Skin epidermis (tissue), 12 donors: ENCODE results near the gene PATJ.
"Not testable (repeated sequence)": the region's sequence is repeated elsewhere in the genome, so short reads cannot be mapped to it uniquely, and the experiment has no call there.

Experiments
- H3K27ac ChIP-seq, 21 experiments: fragments of 200-600 bp; sonication (generic) in 11 of 21; one replicate each; pipeline ENCODE4 v1.5.0; 2020; ENCODE audit warnings: mild to moderate bottlenecking in 3 of 21, inconsistent platforms in 2 of 21, moderate library complexity in 2 of 21
- H3K4me3 ChIP-seq, 7 experiments: fragments of 200-600 bp; sonication (generic) in 2 of 7; one replicate each; pipeline ENCODE4 v1.5.0; 2020; ENCODE audit warnings: inconsistent platforms in 2 of 7, mild to moderate bottlenecking in 2 of 7, moderate library complexity in 1 of 7

The PATJ gene, protein sequence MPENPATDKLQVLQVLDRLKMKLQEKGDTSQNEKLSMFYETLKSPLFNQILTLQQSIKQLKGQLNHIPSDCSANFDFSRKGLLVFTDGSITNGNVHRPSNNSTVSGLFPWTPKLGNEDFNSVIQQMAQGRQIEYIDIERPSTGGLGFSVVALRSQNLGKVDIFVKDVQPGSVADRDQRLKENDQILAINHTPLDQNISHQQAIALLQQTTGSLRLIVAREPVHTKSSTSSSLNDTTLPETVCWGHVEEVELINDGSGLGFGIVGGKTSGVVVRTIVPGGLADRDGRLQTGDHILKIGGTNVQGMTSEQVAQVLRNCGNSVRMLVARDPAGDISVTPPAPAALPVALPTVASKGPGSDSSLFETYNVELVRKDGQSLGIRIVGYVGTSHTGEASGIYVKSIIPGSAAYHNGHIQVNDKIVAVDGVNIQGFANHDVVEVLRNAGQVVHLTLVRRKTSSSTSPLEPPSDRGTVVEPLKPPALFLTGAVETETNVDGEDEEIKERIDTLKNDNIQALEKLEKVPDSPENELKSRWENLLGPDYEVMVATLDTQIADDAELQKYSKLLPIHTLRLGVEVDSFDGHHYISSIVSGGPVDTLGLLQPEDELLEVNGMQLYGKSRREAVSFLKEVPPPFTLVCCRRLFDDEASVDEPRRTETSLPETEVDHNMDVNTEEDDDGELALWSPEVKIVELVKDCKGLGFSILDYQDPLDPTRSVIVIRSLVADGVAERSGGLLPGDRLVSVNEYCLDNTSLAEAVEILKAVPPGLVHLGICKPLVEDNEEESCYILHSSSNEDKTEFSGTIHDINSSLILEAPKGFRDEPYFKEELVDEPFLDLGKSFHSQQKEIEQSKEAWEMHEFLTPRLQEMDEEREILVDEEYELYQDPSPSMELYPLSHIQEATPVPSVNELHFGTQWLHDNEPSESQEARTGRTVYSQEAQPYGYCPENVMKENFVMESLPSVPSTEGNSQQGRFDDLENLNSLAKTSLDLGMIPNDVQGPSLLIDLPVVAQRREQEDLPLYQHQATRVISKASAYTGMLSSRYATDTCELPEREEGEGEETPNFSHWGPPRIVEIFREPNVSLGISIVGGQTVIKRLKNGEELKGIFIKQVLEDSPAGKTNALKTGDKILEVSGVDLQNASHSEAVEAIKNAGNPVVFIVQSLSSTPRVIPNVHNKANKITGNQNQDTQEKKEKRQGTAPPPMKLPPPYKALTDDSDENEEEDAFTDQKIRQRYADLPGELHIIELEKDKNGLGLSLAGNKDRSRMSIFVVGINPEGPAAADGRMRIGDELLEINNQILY (N-terminal part only)

DNA sequence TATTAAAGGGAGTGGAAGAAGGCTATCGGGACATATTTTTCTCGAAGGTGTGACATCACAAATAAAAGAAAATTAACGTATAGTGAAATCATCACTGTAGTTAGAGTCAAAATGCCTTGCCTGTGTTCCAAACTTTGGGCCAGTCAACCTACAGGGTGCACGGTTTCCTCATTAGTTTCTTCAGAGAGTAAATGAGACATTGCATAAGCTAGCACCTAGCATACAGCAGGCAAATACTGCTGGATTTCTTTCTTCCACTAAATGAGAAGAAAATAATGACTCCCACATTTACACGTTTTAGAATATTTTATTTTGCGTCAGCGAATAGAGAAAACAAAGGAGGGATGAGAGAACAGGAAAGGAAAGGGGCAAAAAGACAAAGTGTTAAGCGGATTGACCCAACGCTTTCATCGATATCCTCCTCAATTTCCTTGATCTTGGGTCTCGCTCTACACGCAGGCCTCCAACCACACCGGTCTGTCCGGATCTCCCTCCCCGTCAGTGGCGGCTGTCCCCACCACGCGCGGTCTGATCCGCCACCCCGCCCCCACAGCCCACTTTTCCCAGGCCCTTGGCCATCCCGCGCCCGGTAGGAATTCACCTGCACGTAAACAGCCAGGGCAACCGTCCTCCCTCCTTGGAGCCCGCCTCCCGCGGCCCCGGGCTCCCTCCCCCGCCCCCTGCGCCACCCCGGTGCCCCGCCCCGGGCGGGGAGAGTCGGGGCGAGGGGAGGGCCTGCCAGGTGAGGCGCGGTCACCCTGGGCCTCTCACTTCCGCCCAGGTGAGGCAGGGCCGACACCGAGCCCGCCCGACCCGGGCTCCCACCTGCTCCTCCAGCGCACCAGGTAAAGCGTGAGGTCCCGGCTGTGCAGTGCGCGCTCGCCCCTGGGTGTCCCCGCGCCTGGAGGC, at the start of gene PATJ:
Gene PATJ (plus strand): TSS at position 770 of the 909 bp plus-strand sequence. CDS start 20,413 bp downstream, outside the sequence.
- Histone ChIP-seq H3K4me3 (peak within 1 kb of the TSS; percentile 71 to 91 (median 81)), H3K27ac (peak within 1 kb of the TSS; percentile 76 to 98 (median 91))

DNA sequence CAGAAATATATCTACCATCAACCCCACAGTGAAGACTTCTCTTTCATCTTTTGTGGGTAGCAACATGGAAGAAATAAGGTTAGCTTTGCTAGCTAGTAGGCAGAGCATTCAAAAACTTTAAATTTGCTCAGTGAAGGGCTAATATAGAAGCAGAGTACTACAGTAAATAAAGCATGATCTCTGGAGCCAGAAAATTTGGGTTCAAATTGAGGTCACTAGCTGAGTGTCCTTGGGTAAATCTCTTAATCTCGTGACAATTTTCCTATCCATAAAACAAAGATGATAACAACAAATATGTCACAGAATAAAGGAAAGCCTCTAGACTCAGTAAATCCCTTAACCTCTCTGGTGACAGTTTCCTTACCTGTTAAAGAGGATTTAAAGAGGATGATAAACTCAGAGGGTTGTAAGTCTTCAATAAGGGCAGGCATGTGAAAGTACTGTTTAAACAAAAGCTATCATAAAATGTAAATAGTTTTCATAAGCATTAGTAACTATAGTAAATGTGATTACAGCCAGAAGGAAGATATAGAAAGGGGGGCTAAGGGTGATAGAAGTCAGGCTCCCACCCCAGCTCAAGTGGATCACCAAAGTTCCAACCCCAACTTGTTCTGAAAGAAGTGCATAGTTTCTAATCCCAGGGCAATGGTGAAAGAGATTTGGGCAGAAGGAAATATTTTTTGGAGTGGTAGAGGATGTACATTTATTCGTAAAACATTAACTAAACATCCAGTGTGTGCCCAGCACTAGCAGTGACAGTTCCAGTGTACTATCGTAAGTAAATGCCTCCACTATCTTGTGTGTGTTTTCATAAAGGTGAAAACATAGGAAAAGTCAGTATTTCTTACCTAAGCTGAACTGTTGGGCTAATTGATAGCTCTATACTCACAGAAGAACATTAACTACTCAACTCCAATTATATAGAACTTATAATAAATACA, 42.1 kb upstream of the PATJ start:
- H3K4me3 ChIP-seq, result no peak overlapping the region
- no peak overlapping the region for H3K27ac ChIP-seq

DNA sequence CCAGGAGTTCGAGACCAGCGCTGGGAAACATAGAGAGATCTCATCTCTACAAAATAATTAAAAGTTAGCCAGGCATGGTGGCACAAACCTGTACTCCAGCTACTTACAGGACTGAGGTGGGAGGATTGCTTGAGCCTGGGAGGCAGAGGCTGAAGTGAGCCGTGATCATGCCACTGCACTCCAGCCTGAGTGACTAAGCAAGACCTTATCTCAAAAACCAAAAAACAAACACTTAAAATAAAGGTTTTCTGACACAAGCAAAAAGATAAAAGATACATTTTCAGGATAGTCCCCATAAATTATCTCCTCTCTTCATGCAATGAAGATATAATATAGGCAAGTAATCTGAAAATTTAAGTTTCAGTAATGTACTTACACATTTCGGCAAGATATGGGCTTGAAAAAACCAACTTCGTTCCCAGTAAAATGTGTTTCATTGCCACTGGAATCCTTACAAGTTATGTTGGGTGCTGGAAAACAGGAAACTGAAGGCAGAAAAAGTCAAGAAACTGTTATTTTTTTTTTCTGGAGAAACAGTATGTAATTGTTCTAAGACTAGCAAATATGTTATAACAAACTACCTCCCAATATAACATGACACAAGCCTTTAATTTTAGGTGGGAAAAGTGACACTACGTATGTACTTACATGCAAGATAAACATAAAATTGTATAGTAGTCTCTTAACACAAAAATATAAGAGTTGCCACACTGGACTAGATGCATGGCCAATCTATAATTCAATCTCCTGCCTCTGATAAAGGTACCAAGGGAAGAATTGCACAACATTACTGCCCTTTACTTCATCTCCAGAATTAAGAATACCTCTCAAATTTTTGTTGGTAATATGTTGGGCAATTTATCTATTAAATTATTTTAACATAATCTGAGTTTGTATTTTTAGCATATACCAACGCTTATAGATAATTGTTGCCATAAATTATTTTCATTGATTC, 33.0 kb upstream of the PATJ start:
- Histone ChIP-seq H3K4me3 (no peak overlapping the region), H3K27ac (no peak overlapping the region)

DNA sequence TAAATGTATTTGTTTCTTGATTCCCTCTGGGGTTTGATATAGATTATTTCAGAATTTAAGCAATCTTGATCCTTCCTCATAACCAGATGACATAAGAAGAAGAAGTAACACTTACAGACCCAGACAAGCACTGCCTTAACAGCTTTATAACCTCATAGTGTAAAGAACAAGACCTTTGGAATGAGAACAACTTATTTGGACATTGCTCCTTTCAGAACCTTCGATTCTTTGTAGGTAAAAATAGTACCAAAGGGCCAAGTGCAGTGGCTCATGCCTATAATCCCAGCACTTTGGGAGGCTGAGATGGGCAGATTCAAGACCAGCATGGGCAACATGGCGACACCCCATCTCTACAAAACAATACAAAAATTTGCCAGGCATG, 32.4 kb upstream of the PATJ start:
- no peak overlapping the region for H3K27ac ChIP-seq
- H3K4me3 ChIP-seq, result no peak overlapping the region

DNA sequence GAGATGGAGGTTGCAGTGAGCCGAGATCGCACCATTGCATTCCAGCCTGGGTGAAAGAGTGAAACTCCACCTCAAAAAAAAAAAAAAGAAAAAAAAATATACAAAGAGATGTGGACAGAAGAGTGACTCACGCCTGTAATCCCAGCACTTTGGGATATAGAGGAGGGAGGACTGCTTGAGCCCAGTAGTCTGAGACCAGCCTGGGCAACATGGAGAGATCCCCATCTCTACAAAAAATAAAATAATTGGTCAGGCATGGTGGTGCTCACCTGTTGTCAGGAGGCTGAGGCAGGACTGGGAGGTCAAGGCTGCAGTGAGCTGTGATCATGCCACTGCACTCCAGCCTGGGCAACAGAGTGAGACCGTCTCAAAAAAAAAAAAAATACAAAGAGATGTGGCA, 31.0 kb upstream of the PATJ start:
- H3K27ac ChIP-seq, H3K4me3 ChIP-seq: not testable (repeated sequence)

DNA sequence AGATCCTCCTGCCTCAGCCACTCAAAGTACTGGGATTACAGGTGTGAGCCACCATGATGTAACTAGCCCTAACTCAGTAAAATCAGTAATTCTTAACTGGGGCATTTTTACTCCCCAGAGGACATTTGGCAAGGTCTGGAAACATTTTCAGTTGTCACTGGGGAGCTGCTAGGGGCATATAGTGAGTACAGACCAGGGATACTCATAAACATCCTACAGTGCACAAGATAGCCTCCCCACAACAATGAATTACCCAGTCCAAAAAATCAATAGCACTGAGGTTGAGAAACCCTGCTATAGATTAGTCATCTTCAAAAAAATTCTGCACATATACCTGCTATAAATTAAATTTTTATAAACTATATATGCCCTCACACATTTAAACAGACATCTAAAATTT, 30.3 kb upstream of the PATJ start:
- Histone ChIP-seq H3K4me3 (no peak overlapping the region), H3K27ac (no peak overlapping the region)

DNA sequence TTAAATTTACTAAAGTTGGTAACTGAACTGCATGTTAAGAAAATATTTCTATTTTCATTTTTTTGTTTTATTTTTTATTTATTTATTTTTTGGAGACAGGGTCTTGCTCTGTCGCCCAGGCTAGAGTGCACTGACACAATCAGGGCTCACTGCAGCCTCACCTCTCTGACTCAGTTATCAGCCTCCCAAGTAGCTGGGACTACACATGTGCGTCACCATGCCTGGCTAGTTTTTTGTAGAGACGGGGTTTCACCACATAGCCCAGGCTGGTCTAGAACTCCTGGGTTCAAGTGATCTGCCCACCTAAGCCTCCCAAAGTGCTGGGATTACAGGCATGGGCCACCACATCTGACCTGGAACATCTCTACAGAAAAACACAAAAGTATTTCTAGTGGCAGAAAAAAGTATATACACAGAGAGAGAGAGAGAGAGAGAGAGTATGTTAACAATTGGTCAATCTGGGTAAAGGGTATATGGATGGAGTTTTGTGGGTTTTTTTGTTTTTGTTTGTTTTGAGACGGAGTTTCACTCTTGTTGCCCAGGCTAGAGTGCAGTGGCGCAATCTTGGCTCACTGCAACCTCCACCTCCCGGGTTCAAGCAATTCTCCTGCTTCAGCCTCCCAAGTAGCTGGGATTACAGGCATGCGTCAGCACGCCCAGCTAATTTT, 23.1 kb upstream of the PATJ start:
- not testable (repeated sequence) for H3K4me3 ChIP-seq

DNA sequence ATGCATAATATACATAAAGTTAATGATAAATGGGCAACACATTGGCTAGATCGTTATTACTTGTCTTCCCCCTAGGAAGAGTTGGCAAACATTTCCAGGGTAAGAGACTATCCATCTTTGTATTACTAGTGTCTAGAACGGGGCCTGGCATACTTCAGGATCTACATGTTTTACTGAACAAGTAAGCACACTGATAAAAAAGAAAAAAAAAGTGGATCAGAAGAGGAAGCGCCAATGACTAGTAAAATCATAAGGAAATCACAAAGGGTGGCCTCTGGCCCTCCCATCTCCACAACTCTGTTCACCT, 17.8 kb upstream of the PATJ start:
- peak overlapping the region; percentile 53 to 96 (median 79) for H3K4me3 ChIP-seq
- peak overlapping the region; percentile 62 to 98 (median 95) for H3K27ac ChIP-seq

More for the DNA sequence above, 23.1 kb upstream of the PATJ start:
- not testable (repeated sequence) for H3K27ac ChIP-seq

DNA sequence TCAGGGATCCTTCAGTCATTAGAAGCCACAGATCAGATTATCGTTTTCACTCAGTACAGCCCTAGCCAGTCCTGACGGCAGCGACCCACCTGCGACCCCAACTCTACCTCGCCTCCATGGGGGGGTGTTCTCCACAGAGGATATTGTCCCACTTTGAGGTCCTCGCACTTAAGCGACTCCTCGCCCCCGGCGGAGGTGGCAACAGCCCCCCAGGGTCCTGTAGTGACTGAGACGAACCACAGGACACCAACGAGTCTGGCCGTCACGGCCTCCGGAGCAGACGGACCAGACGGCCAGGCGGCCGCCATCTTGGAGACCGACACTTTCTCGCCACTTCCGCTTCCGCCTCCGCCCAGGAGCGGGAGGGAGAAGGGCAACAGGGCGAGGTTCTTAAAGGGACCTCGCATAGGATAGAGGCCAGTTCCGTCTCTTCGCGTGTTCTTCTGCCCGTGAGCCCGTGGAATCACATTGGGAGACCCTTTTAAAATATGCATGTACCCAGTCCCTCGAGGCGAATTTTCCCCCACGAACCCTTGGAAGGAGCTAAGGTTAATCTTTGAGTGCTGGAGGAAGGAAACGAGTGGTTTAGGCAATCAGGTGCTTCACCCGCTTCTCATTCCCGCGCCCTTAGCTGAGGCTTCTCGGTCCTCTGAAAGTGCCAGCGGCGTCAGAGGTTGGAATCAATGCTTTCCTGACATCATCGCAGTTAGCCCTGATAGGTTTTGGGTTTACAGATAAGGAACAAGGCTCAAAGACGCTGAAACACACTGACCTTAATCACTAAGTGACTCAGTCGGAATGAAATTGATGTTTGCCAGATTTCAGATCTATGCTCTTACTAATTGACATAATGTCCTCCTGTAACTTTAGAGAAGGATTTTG, 17.2 kb upstream of the PATJ start, which contains the start of gene TM2D1:
Gene TM2D1 (minus strand): TSS at position 329 of the 882 bp plus-strand sequence. CDS start 21 bp downstream, at position 308.
- Histone ChIP-seq H3K4me3 (peak within 1 kb of the TSS; percentile 53 to 96 (median 79)), H3K27ac (peak within 1 kb of the TSS; percentile 62 to 98 (median 95))

DNA sequence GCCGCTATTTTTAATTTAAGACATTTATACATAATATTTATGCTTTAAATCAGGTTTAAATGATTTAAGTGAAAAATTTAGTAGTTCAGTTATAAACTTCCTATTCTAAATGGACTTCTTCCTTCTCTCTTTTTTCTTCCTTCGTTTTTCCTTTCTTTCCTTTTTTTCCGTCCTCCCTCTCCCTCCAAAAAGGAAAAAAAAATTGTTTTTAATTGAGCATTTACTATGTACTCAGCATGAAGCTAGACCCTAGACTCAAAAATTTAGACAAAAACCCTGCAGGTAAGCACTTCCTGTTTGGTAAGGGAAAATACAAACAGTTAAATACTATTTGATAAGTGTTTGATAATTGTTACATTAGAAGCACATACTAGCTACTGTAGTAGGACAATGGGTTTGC, 14.7 kb upstream of the PATJ start:
- Histone ChIP-seq H3K27ac (no peak overlapping the region), H3K4me3 (no peak overlapping the region)

DNA sequence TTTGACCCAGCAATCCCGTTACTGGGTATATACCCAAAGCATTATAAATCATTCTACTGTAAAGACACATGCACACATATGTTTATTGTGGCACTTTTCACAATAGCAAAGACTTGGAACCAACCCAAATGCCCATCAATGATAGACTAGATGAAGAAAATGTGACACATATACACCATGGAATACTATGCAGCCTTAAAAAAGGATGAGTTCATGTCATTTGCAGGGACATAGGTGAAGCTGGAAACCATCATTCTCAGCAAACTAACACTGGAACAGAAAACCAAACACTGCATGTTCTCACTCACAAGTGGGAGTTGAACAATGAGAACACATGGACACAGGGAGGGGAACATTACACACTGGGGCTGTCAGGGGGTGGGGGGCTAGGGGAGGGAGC, 11.6 kb upstream of the PATJ start:
- not testable (repeated sequence) for H3K27ac ChIP-seq, H3K4me3 ChIP-seq

DNA sequence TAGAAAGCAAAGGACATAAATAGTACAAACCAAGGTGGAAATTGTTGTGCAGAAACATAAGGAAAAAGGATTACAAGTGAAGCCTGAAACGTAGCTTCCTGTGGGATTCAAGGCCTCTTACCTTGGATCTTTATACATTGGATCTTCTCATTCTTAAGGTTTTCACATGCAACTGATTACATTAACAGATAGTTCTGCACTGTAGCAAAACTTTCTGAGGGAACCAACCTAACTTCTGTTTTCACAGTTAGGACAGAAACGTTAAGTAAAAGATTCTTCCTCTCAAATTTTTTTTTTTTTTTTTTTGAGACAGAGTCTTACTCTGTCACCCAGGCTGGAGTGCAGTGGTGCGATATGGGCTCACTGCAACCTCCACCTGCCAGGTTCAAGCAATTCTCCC, 9.6 kb upstream of the PATJ start:
- Histone ChIP-seq H3K4me3 (no peak overlapping the region), H3K27ac (no peak overlapping the region)

DNA sequence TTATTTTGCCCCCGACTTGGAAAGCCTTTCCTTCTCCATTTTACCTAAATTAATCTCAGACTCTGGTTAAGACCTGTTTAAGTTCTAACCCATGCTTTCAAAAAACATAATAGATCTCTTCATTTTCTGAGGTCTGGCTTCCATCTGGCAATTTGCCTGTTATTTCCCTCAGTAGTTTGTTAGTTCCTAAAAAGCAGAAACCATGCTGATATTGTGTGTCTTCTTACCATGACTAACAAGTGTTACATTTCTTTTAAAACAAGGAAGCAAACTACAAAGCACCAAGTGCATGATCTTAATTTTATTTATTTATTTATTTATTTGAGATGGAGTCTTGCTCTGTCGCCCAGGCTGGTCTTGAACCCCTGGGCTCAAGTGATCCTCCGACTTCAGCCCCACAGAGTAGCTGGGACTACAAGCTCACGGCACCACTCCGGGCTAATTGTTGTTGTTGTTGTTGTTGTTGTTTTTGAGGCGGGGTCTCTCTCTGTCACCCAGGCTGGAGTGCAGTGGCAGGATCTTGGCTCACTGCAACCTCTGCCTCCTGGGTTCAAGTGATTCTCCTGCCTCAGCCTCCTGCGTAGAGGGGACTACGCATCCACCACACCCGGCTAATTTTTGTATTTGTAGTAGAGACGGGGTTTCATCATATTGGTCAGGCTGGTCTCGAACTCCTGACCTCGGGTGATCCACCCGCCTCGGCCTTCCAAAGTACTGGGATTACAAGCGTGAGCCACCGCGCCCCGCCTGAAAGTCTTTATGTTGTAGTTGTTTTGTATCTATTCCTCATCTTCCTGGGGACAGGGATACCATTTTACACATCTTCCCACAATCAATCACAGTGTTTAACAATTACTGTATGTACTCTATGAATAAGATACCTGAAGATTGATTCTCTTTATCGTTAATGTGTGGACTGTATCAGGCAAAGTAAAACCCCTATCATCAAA, 1.3 kb upstream of the PATJ start:
- H3K4me3 ChIP-seq, result peak overlapping the region in 2 of 7 experiments; percentile 79 to 80
- H3K27ac ChIP-seq, result peak overlapping the region in 15 of 21 experiments; percentile 79 to 98 (median 91)
